ENCODE measurements around the gene BBS1. TPM values are rescaled to one million over a fixed set of nuclear protein-coding genes. Genes with fewer than 3 reads are reported as not detected.

BBS1 gene
- total RNA-seq, 1 experiment from 2014 or later, result 56.1 TPM

DNA sequence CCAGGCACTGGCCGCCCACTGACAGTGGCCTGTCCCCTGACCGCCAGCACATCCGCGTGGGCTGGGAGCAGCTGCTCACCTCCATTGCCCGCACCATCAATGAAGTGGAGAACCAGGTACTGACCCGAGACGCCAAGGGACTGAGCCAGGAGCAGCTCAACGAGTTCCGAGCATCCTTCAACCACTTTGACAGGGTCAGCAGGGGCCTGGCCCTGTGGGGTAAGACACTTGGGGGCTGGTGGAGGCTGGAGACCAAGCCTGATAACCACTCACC lies 51.5 kb downstream of the BBS1 start:
- intact Hi-C loops (cut with micrococcal nuclease; ENCODE audit: unreplicated experiment), result no loop called here
- Histone ChIP-seq H3K9me2 (ENCODE audit: insufficient read depth) (no peaks in the 10 kb centered on the region), H3K4me1 (replicated peaks; ENCODE audit: insufficient read depth) (no peaks in the 10 kb centered on the region), H3K9me3 (ENCODE audit: insufficient read depth, low read depth) (no peaks in the 10 kb centered on the region), H2AFZ (no peak overlapping the region), H4K20me1 (ENCODE audit: insufficient read depth) (no peaks in the 10 kb centered on the region; the same call in 1 of the 2 replicates), H3K36me3 (ENCODE audit: low read depth) (no peaks in the 10 kb centered on the region), H3K4me2 (no peak overlapping the region), H3K27me3 (ENCODE audit: insufficient read depth, low read depth) (0 out of 2 replicates have a peak, but pooled peaks cover 6% of the 10 kb centered on the region), H3K27ac (no peak overlapping the region), H3K79me2 (ENCODE audit: low read depth) (no peaks in the 10 kb centered on the region), H3K4me3 (no peak overlapping the region), H3F3A (ENCODE audit: insufficient read depth, low read depth) (no peaks in the 10 kb centered on the region)
- no peak for DNase-seq
- TF ChIP-seq EZH2 (IDR thresholded peaks at IDR 0.05; ENCODE audit: low read depth) (no peak), CTCF (conservative IDR thresholded peaks at IDR 0.05) (no peak)
- CTCF ChIA-PET, result no interaction called here
- POLR2A ChIA-PET (ENCODE audit: unreplicated experiment), result no interaction called here
- BruUV-seq (replicated peaks), result no TSS peak

DNA sequence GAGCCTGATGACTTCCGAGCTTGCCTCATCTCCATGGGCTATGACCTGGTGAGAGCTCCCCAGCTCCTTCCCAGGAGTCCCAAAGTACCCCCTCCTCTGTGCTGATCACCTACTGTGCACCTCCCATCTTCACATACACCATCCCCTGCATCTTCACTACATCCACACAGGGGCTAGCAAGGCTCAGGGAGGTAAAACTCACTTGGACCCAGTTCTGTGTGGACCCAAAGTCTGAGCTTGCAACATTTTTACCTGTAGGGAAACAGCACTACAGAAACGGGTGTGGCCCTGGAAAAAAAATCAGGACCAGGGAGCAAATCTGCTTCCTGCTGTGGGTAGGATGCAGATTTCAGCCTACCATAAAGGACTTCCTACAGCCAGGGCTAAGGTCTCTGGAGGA lies 51.8 kb downstream of the BBS1 start:
- Histone ChIP-seq H3K4me3 (no peak overlapping the region), H3K27me3 (ENCODE audit: insufficient read depth, low read depth) (0 out of 2 replicates have a peak, but pooled peaks cover 9% of the 10 kb centered on the region), H3K4me2 (no peak overlapping the region), H3K79me2 (ENCODE audit: low read depth) (no peaks in the 10 kb centered on the region), H2AFZ (no peak overlapping the region), H4K20me1 (ENCODE audit: insufficient read depth) (no peaks in the 10 kb centered on the region; the same call in 1 of the 2 replicates), H3F3A (ENCODE audit: insufficient read depth, low read depth) (no peaks in the 10 kb centered on the region), H3K9me2 (ENCODE audit: insufficient read depth) (no peaks in the 10 kb centered on the region), H3K4me1 (replicated peaks; ENCODE audit: insufficient read depth) (no peaks in the 10 kb centered on the region), H3K36me3 (ENCODE audit: low read depth) (no peaks in the 10 kb centered on the region), H3K27ac (no peak overlapping the region), H3K9me3 (ENCODE audit: insufficient read depth, low read depth) (no peaks in the 10 kb centered on the region)
- intact Hi-C loops (cut with micrococcal nuclease; ENCODE audit: unreplicated experiment), result no loop called here
- DNase-seq, result no peak
- ChIA-PET POLR2A (ENCODE audit: unreplicated experiment) (interaction anchor here (0.6 kb wide), 1 partner anchor 14 kb away, joined by 3 read pairs; no protein-coding TSS in a partner anchor), CTCF (no interaction called here)
- BruUV-seq (replicated peaks), result no TSS peak
- TF ChIP-seq CTCF (conservative IDR thresholded peaks at IDR 0.05), result no peak
- no peak for TF ChIP-seq EZH2 (IDR thresholded peaks at IDR 0.05; ENCODE audit: low read depth)

DNA sequence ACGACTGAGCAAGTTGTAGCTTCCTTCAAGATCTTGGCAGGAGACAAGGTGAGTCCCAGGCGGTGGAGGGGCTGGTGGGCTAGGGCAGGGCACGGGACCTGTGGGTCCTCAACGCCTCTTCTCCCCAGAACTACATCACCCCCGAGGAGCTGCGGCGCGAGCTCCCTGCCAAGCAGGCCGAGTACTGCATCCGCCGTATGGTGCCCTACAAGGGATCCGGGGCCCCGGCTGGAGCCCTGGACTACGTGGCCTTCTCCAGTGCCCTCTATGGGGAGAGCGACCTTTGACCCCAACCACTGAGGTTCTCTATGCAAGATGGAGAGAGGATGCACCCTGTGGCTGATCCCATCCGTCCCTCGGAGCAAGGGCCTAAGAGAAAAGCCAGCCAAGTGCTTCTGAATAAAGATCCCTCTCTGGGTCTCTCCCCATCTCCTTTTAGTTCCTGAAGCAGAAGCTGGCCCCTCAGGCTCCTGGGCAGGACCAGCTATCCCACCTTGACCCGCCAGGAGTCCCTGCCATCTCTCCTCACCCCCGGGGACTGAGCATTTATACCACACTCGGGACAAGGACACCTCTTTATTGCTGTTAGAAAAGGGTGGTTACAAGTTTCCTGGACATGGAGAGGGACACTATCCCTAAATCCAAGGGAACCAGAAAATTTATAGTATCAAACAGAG lies 52.6 kb downstream of the BBS1 start:
- ChIA-PET POLR2A (ENCODE audit: unreplicated experiment) (interaction anchor here (0.6 kb wide), 1 partner anchor 14 kb away, joined by 3 read pairs; no protein-coding TSS in a partner anchor), CTCF (no interaction called here)
- BruUV-seq (replicated peaks), result no TSS peak
- H4K20me1 ChIP-seq (ENCODE audit: insufficient read depth), result no peaks in the 10 kb centered on the region; the same call in 1 of the 2 replicates
- H3K27me3 ChIP-seq (ENCODE audit: insufficient read depth, low read depth), result peaks cover 15% of the 10 kb centered on the region; the same call in 1 of the 2 replicates
- no peaks in the 10 kb centered on the region for H3K79me2 ChIP-seq (ENCODE audit: low read depth)
- H3K9me2 ChIP-seq (ENCODE audit: insufficient read depth), result no peaks in the 10 kb centered on the region
- H2AFZ ChIP-seq, result no peak overlapping the region
- no peak overlapping the region for H3K27ac ChIP-seq
- H3K4me2 ChIP-seq, result no peak overlapping the region
- intact Hi-C loops (cut with micrococcal nuclease; ENCODE audit: unreplicated experiment), result no loop called here
- no peaks in the 10 kb centered on the region for H3K4me1 ChIP-seq (replicated peaks; ENCODE audit: insufficient read depth)
- no peaks in the 10 kb centered on the region for H3K9me3 ChIP-seq (ENCODE audit: insufficient read depth, low read depth)
- H3K4me3 ChIP-seq, result no peak overlapping the region
- H3K36me3 ChIP-seq (ENCODE audit: low read depth), result no peaks in the 10 kb centered on the region
- TF ChIP-seq CTCF (conservative IDR thresholded peaks at IDR 0.05), result no peak
- no peak for TF ChIP-seq EZH2 (IDR thresholded peaks at IDR 0.05; ENCODE audit: low read depth)
- H3F3A ChIP-seq (ENCODE audit: insufficient read depth, low read depth), result no peaks in the 10 kb centered on the region
- no peak for DNase-seq

Measured in PC-9 (cell line).